ENCODE results near the gene B4GALT2. TPM values are rescaled to one million over a fixed set of nuclear protein-coding genes. Genes with fewer than 3 reads are reported as not detected.

B4GALT2 gene
- total and polyA plus RNA-seq, 2 donors, result 7.3 to 10.3 TPM

- Histone ChIP-seq H3K27ac (ENCODE audit: low read depth in 1 of 2, low read length in 1 of 2) (no peak overlapping the region), H3K4me1 (ENCODE audit: control insufficient read depth in 2 of 2, insufficient read depth in 2 of 2, low read length in 2 of 2) (no peaks in the 10 kb centered on the region), H3K9me3 (ENCODE audit: control insufficient read depth in 2 of 2, insufficient read depth in 1 of 2, low read length in 1 of 2) (no peaks in the 10 kb centered on the region), H3K27me3 (ENCODE audit: control insufficient read depth in 2 of 2, insufficient read depth in 1 of 2, low read length in 1 of 2) (no peaks in the 10 kb centered on the region), H3K4me3 (ENCODE audit: low read length in 2 of 2) (no peak overlapping the region), H3K36me3 (ENCODE audit: control insufficient read depth in 2 of 2, insufficient read depth in 2 of 2, low read length in 1 of 2) (no peaks in the 10 kb centered on the region)
- DNase-seq (ENCODE audit: low read depth in 6 of 9, low spot score in 9 of 9), result no peak
- WGBS, result 98% methylated on average over 8 of the region's 8 CpGs
These were observed 21.2 kb downstream of the B4GALT2 start for GRCh38 chr1:44000122-44000665.

- H3K4me3 ChIP-seq (ENCODE audit: low read length in 2 of 2), result no peak overlapping the region
- no peaks in the 10 kb centered on the region for H3K36me3 ChIP-seq (ENCODE audit: control insufficient read depth in 2 of 2, insufficient read depth in 2 of 2, low read length in 1 of 2)
- 89% methylated on average over 8 of the region's 8 CpGs for WGBS
- no peaks in the 10 kb centered on the region for H3K9me3 ChIP-seq (ENCODE audit: control insufficient read depth in 2 of 2, insufficient read depth in 1 of 2, low read length in 1 of 2)
- no peak for DNase-seq (ENCODE audit: low read depth in 6 of 9, low spot score in 9 of 9)
- no peaks in the 10 kb centered on the region for H3K27me3 ChIP-seq (ENCODE audit: control insufficient read depth in 2 of 2, insufficient read depth in 1 of 2, low read length in 1 of 2)
- no peak overlapping the region for H3K27ac ChIP-seq (ENCODE audit: low read depth in 1 of 2, low read length in 1 of 2)
- no peaks in the 10 kb centered on the region for H3K4me1 ChIP-seq (ENCODE audit: control insufficient read depth in 2 of 2, insufficient read depth in 2 of 2, low read length in 2 of 2)
These were observed 23.2 kb downstream of the B4GALT2 start for GRCh38 chr1:44002165-44002564.

GRCh38 chr1:44002606-44003157, 23.7 kb downstream of the B4GALT2 start:
- H3K27ac ChIP-seq (ENCODE audit: low read depth in 1 of 2, low read length in 1 of 2), result no peak overlapping the region
- no peaks in the 10 kb centered on the region for H3K27me3 ChIP-seq (ENCODE audit: control insufficient read depth in 2 of 2, insufficient read depth in 1 of 2, low read length in 1 of 2)
- 96% methylated on average over 14 of the region's 14 CpGs for WGBS
- no peak for DNase-seq (ENCODE audit: low read depth in 6 of 9, low spot score in 9 of 9)
- no peaks in the 10 kb centered on the region for H3K9me3 ChIP-seq (ENCODE audit: control insufficient read depth in 2 of 2, insufficient read depth in 1 of 2, low read length in 1 of 2)
- H3K4me1 ChIP-seq (ENCODE audit: control insufficient read depth in 2 of 2, insufficient read depth in 2 of 2, low read length in 2 of 2), result no peaks in the 10 kb centered on the region
- H3K4me3 ChIP-seq (ENCODE audit: low read length in 2 of 2), result no peak overlapping the region
- no peaks in the 10 kb centered on the region for H3K36me3 ChIP-seq (ENCODE audit: control insufficient read depth in 2 of 2, insufficient read depth in 2 of 2, low read length in 1 of 2)

- H3K27ac ChIP-seq (ENCODE audit: low read depth in 1 of 2, low read length in 1 of 2), result no peak overlapping the region
- no peaks in the 10 kb centered on the region for H3K27me3 ChIP-seq (ENCODE audit: control insufficient read depth in 2 of 2, insufficient read depth in 1 of 2, low read length in 1 of 2)
- DNase-seq (ENCODE audit: low read depth in 6 of 9, low spot score in 9 of 9), result no peak
- no peaks in the 10 kb centered on the region for H3K9me3 ChIP-seq (ENCODE audit: control insufficient read depth in 2 of 2, insufficient read depth in 1 of 2, low read length in 1 of 2)
- WGBS, result 97% methylated on average over 12 of the region's 12 CpGs
- peaks cover 7 to 10% of the 10 kb centered on the region in 2 donors for H3K4me1 ChIP-seq (ENCODE audit: control insufficient read depth in 2 of 2, insufficient read depth in 2 of 2, low read length in 2 of 2)
- no peak overlapping the region for H3K4me3 ChIP-seq (ENCODE audit: low read length in 2 of 2)
- H3K36me3 ChIP-seq (ENCODE audit: control insufficient read depth in 2 of 2, insufficient read depth in 2 of 2, low read length in 1 of 2), result no peaks in the 10 kb centered on the region
These were observed 29.2 kb downstream of the B4GALT2 start for GRCh38 chr1:44008259-44008658.

GRCh38 chr1:44010935-44011471, 32.0 kb downstream of the B4GALT2 start:
- peaks cover 10 to 15% of the 10 kb centered on the region in 2 donors for H3K4me1 ChIP-seq (ENCODE audit: control insufficient read depth in 2 of 2, insufficient read depth in 2 of 2, low read length in 2 of 2)
- 84% methylated on average over 11 of the region's 11 CpGs for WGBS
- H3K9me3 ChIP-seq (ENCODE audit: control insufficient read depth in 2 of 2, insufficient read depth in 1 of 2, low read length in 1 of 2), result no peaks in the 10 kb centered on the region
- DNase-seq (ENCODE audit: low read depth in 6 of 9, low spot score in 9 of 9), result no peak
- no peak overlapping the region for H3K27ac ChIP-seq (ENCODE audit: low read depth in 1 of 2, low read length in 1 of 2)
- H3K36me3 ChIP-seq (ENCODE audit: control insufficient read depth in 2 of 2, insufficient read depth in 2 of 2, low read length in 1 of 2), result no peaks in the 10 kb centered on the region
- no peak overlapping the region for H3K4me3 ChIP-seq (ENCODE audit: low read length in 2 of 2)
- H3K27me3 ChIP-seq (ENCODE audit: control insufficient read depth in 2 of 2, insufficient read depth in 1 of 2, low read length in 1 of 2), result no peaks in the 10 kb centered on the region

GRCh38 chr1:44012404-44012803, 33.4 kb downstream of the B4GALT2 start:
- no peak for DNase-seq (ENCODE audit: low read depth in 6 of 9, low spot score in 9 of 9)
- Histone ChIP-seq H3K27ac (ENCODE audit: low read depth in 1 of 2, low read length in 1 of 2) (no peak overlapping the region), H3K36me3 (ENCODE audit: control insufficient read depth in 2 of 2, insufficient read depth in 2 of 2, low read length in 1 of 2) (no peaks in the 10 kb centered on the region), H3K9me3 (ENCODE audit: control insufficient read depth in 2 of 2, insufficient read depth in 1 of 2, low read length in 1 of 2) (no peaks in the 10 kb centered on the region), H3K4me3 (ENCODE audit: low read length in 2 of 2) (no peak overlapping the region), H3K27me3 (ENCODE audit: control insufficient read depth in 2 of 2, insufficient read depth in 1 of 2, low read length in 1 of 2) (no peaks in the 10 kb centered on the region), H3K4me1 (ENCODE audit: control insufficient read depth in 2 of 2, insufficient read depth in 2 of 2, low read length in 2 of 2) (peaks cover 10 to 15% of the 10 kb centered on the region in 2 donors)
- WGBS, result 55% methylated on average over 2 of the region's 2 CpGs

GRCh38 chr1:44012941-44013609, 34.1 kb downstream of the B4GALT2 start:
- Histone ChIP-seq H3K4me1 (ENCODE audit: control insufficient read depth in 2 of 2, insufficient read depth in 2 of 2, low read length in 2 of 2) (peaks cover 10 to 15% of the 10 kb centered on the region in 2 donors), H3K9me3 (ENCODE audit: control insufficient read depth in 2 of 2, insufficient read depth in 1 of 2, low read length in 1 of 2) (no peaks in the 10 kb centered on the region), H3K4me3 (ENCODE audit: low read length in 2 of 2) (no peak overlapping the region), H3K36me3 (ENCODE audit: control insufficient read depth in 2 of 2, insufficient read depth in 2 of 2, low read length in 1 of 2) (no peaks in the 10 kb centered on the region), H3K27me3 (ENCODE audit: control insufficient read depth in 2 of 2, insufficient read depth in 1 of 2, low read length in 1 of 2) (no peaks in the 10 kb centered on the region), H3K27ac (ENCODE audit: low read depth in 1 of 2, low read length in 1 of 2) (no peak overlapping the region)
- DNase-seq (ENCODE audit: low read depth in 6 of 9, low spot score in 9 of 9), result peak in 3 of 9 donors; percentile 17 to 50 (median 43)
- 15% methylated on average over 13 of the region's 13 CpGs for WGBS

- H3K27ac ChIP-seq (ENCODE audit: low read depth in 1 of 2, low read length in 1 of 2), result no peak overlapping the region
- no peak overlapping the region for H3K4me3 ChIP-seq (ENCODE audit: low read length in 2 of 2)
- H3K36me3 ChIP-seq (ENCODE audit: control insufficient read depth in 2 of 2, insufficient read depth in 2 of 2, low read length in 1 of 2), result no peaks in the 10 kb centered on the region
- WGBS, result 94% methylated on average over 5 of the region's 5 CpGs
- H3K9me3 ChIP-seq (ENCODE audit: control insufficient read depth in 2 of 2, insufficient read depth in 1 of 2, low read length in 1 of 2), result no peaks in the 10 kb centered on the region
- H3K4me1 ChIP-seq (ENCODE audit: control insufficient read depth in 2 of 2, insufficient read depth in 2 of 2, low read length in 2 of 2), result peaks cover 10 to 15% of the 10 kb centered on the region in 2 donors
- DNase-seq (ENCODE audit: low read depth in 6 of 9, low spot score in 9 of 9), result no peak
- no peaks in the 10 kb centered on the region for H3K27me3 ChIP-seq (ENCODE audit: control insufficient read depth in 2 of 2, insufficient read depth in 1 of 2, low read length in 1 of 2)
These were observed 34.9 kb downstream of the B4GALT2 start for GRCh38 chr1:44013949-44014348.

- Histone ChIP-seq H3K4me3 (ENCODE audit: low read length in 2 of 2) (no peak overlapping the region), H3K27ac (ENCODE audit: low read depth in 1 of 2, low read length in 1 of 2) (no peak overlapping the region), H3K27me3 (ENCODE audit: control insufficient read depth in 2 of 2, insufficient read depth in 1 of 2, low read length in 1 of 2) (no peaks in the 10 kb centered on the region), H3K9me3 (ENCODE audit: control insufficient read depth in 2 of 2, insufficient read depth in 1 of 2, low read length in 1 of 2) (no peaks in the 10 kb centered on the region), H3K36me3 (ENCODE audit: control insufficient read depth in 2 of 2, insufficient read depth in 2 of 2, low read length in 1 of 2) (no peaks in the 10 kb centered on the region), H3K4me1 (ENCODE audit: control insufficient read depth in 2 of 2, insufficient read depth in 2 of 2, low read length in 2 of 2) (peaks cover 10 to 15% of the 10 kb centered on the region in 2 donors)
- 90% methylated on average over 8 of the region's 8 CpGs for WGBS
- no peak for DNase-seq (ENCODE audit: low read depth in 6 of 9, low spot score in 9 of 9)
These were observed 35.5 kb downstream of the B4GALT2 start for GRCh38 chr1:44014365-44015104.
